ENCODE data around the gene CRY1. TPM values are rescaled to one million over a fixed set of nuclear protein-coding genes. Genes with fewer than 3 reads are reported as not detected.

CRY1 gene
- total RNA-seq, 1 donor from 2014 or later, result 35.6 TPM

- DNase-seq, result peak; percentile 13
Observed at GRCh38 chr12:106957583-106957982, 135.8 kb downstream of the CRY1 start.

DNA sequence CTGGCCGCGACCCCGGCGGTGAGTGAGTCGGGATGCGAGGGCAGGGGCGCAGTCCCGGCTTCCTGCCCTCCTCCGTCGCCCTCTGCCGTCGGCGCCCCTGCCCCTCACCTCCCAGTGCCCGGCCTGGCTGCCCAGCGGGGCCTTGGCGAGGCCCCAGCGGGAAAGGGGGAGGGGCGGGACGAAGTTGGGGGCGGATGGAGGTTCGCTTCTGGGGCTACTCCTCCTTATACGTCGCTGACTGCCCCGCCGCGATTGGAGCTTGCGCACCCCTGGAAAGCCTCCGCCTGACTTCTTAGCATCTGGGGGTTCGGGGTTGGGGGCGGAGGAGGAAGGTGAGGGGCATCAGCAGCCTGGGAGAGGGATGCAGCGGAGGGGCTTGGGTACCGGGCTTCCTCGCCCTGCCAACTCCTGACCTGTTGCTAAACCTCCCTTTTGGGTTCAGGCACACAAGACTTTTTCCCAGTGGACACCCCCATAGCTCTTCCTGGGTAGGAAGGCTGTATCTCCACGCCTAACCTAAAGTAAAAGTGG lies 137.2 kb downstream of the CRY1 start:
- DNase-seq, result peak; percentile 73

DNA sequence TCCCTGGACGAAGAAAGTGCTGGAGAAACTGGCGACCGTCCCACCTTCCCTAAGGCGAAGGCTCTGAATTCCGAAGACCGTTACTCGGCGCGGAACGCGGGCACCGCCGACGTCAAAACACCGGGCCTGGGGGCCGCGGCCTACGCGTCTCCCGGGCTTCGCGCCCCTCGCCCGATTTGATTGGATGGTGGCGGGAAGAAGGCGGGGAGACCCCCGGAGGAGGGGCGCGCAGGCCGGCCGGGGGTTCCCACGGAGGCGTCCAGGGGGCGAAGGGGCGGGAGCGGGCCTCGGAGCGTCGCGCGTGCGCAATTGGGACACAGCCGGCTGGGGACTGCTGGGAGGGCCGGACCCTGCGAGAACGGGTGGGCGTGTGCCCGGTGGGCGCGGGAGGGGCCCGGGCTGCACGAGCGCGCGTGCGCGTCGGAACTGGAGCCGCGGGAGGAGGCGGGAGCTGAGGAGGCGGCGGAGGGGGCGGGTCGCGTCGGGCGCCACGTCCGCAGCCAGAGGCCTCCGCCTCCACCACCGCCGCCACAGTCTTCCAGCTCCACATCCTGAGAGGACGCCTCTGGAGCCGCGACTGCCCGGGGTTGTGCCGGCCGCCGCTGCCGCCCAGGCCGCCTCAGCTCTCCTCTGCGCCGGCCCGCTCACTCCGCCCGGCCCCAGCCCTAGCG lies 137.8 kb downstream of the CRY1 start, which contains the start of gene TMEM263:
TSS of gene TMEM263 (plus strand) at position 531 of the 671 bp plus-strand sequence. CDS start 11,210 bp downstream, outside the sequence.
- DNase-seq, result peak; percentile 99

GRCh38 chr12:106954462-106955376 lies 138.6 kb downstream of the CRY1 start:
- no peak for DNase-seq

- no peak for DNase-seq
Observed at GRCh38 chr12:106953352-106954250, 139.7 kb downstream of the CRY1 start.

- no peak for DNase-seq
Observed at GRCh38 chr12:106950591-106950990, 142.8 kb downstream of the CRY1 start.

GRCh38 chr12:106947461-106947860 lies 145.9 kb downstream of the CRY1 start:
- DNase-seq, result no peak

GRCh38 chr12:106945261-106945851 lies 148.0 kb downstream of the CRY1 start:
- DNase-seq, result no peak

DNA sequence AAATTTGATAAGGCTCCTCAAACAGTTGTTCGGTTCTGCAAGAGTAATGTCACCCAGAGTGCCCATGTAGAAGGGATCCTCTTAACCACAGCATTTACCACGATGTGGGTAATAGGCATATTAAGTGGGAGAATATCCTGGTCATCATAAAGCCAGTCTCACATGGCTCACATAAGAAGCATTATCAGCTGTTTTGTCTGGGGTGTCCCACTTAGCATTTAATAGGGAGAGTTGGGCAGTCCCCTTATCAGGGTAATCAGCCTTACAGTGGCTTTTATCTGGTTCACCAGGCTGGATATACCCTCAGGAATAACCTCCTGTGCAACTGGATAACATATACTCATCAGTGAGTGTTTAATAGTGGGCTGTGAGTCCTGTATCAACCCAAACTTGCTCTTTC lies 150.6 kb downstream of the CRY1 start:
- DNase-seq, result no peak

- no peak for DNase-seq
Observed at GRCh38 chr12:106941481-106942156, 151.7 kb downstream of the CRY1 start.

Other genes starting within 250 kb of the CRY1 start
- gene TMEM263, start 137.6 kb downstream of the CRY1 start, total RNA-seq, result 79.9 TPM
- gene MTERF2, start 106.4 kb downstream of the CRY1 start, total RNA-seq, result 17.0 TPM